GM10248 (cell line): ENCODE data around the gene STMND1.
A peak's percentile ranks its signal among the peaks of the same experiment; 100 is the strongest.
"Not testable (repeated sequence)": the region's sequence is repeated elsewhere in the genome, so short reads cannot be mapped to it uniquely, and the experiment has no call there.

Source experiments
- CTCF ChIA-PET: fragments of 300-600 bp; sonication (Branson Sonifier 250); formaldehyde crosslinking; extraction: SDS; loops from one replicate; lab custom pipeline; 2021; ENCODE audit warnings: antibody characterized with exemption; lab: Yijun Ruan, JAX
- POLR2A ChIA-PET: fragments of 350-650 bp; sonication (Branson Sonifier 250); formaldehyde crosslinking; extraction: SDS; loops from one replicate; lab custom pipeline; 2020; ENCODE audit warnings: antibody characterized with exemption; lab: Yijun Ruan, JAX
- DNase-seq: peaks from one replicate; pipeline ENCODE4 v3.0.0; 2012; ENCODE audit errors: extremely low spot score
- TF ChIP-seq, protein P1 (sequence below): IDR thresholded peaks from 2 replicates; pipeline ENCODE4 v1.5.1; 2012; ENCODE audit warnings: mild to moderate bottlenecking, low read depth; ENCODE audit errors: extremely low read depth, missing control alignments, control extremely low read depth

The STMND1 gene

DNA sequence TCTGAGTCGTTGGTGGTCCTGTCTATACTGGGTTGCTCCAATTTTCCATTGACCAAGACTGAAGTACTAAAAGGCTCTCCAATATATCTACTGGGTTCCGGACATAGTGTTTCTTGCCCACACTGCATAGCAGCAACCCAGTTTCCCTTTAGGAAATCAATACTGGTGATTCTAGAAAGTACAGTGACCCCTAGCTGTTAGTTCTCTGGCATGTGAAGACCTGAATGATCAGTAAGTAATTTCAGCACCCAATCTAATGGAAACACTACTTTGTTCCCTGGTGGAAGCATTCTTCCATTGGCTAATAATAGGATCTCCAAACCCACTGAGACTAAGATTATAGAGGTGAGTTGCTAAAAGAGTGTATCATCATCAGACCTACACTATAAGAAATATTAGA is 40.8 kb upstream of the STMND1 start:
- DNase-seq, result no peak
- ChIA-PET POLR2A (no interaction called here), CTCF (interaction anchor here (0.9 kb wide), 1 partner anchor 45 kb away, joined by 3 read pairs; no protein-coding TSS in a partner anchor)
- TF ChIP-seq, protein P1, sequence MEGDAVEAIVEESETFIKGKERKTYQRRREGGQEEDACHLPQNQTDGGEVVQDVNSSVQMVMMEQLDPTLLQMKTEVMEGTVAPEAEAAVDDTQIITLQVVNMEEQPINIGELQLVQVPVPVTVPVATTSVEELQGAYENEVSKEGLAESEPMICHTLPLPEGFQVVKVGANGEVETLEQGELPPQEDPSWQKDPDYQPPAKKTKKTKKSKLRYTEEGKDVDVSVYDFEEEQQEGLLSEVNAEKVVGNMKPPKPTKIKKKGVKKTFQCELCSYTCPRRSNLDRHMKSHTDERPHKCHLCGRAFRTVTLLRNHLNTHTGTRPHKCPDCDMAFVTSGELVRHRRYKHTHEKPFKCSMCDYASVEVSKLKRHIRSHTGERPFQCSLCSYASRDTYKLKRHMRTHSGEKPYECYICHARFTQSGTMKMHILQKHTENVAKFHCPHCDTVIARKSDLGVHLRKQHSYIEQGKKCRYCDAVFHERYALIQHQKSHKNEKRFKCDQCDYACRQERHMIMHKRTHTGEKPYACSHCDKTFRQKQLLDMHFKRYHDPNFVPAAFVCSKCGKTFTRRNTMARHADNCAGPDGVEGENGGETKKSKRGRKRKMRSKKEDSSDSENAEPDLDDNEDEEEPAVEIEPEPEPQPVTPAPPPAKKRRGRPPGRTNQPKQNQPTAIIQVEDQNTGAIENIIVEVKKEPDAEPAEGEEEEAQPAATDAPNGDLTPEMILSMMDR, result no peak

DNA sequence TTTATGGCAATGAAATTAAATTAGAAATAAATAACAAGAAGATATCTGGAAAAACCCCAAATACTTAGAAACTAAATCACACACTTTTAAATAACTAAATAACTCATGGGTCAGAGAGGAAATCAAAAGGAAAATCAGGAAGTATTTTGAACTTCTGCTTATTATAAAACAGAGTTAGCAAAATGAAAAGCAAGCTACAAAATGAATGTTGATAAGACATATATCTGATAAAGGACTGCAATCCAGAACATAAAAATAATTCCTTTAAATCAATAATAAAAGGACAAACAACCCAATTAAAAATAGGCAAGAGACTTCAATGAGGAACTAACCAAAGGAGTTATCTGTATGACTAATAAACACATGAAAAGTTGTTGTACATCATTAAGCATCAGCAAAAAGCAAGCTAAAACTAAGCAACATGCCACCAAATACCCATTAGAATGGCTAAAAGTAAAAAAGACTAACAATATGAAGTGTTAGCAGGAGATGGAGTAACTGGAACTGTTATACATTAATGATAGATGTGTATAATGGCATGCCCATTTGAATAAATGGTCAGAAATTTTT is 38.9 kb upstream of the STMND1 start:
- TF ChIP-seq, protein P1, result no peak
- no peak for DNase-seq
- CTCF ChIA-PET, result no interaction called here
- POLR2A ChIA-PET, result no interaction called here

DNA sequence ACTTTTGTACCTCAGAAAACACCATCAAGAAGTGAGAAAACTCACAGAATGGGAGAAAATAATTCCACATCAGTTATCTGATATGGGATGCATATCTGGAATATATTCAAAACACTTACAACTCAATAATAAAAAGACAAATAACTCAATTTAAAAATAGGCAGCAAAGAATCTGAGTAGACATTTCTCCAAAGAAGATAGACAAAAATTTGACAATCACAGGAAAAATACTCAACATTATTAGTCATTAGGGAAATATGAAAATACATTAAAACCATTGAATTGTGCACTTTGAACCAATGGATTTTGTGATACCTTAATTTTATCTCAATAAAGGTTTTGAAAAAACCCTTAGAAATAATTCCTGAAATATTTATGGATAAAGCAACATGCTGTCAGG is 36.9 kb upstream of the STMND1 start:
- POLR2A ChIA-PET, result no interaction called here
- TF ChIP-seq, protein P1, result no peak
- no peak for DNase-seq
- CTCF ChIA-PET, result interaction anchor here (0.8 kb wide), 1 partner anchor 12 kb away, joined by 3 read pairs; no protein-coding TSS in a partner anchor

DNA sequence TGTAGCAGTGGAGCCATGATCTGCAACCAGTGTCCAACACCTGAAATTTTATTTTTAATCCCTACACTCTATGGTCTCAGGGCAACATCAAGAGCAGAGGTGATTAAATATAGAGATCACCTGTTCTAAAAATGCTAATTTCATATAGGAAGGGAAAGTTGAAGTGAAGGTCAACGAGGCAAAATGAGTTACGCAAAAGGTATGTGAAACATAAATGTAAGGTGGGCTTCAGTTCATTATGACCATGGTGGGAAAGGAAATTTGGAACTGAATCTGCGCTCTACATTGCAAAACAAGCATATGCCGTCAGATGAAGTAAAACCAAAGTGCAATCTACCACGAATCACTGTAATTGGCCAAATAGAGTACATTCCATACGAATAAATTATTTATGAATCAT is 35.2 kb upstream of the STMND1 start:
- POLR2A ChIA-PET, result no interaction called here

DNA sequence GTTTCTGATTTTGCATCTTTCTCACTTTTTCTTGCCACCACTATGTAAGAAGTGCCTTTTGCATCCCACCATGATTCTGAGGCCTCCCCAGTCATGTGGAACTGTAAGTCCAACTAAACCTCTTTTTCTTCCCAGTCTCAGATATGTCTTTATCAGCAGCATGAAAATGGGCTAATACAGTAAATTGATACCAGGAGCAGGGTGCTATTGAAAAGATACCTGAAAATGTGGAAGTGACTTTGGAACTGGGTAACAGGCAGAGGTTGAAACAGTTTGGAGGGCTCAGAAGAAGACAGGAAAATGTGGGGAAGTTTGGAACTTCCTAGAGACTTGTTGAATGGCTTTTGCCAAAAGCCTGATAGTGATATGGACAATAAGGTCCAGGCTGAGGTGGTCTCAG is 32.9 kb upstream of the STMND1 start:
- CTCF ChIA-PET, DNase-seq, POLR2A ChIA-PET: not testable (repeated sequence)

More for the DNA sequence above, 35.2 kb upstream of the STMND1 start:
- TF ChIP-seq, protein P1, result no peak
- peak; percentile 10 for DNase-seq
- CTCF ChIA-PET, result no interaction called here

DNA sequence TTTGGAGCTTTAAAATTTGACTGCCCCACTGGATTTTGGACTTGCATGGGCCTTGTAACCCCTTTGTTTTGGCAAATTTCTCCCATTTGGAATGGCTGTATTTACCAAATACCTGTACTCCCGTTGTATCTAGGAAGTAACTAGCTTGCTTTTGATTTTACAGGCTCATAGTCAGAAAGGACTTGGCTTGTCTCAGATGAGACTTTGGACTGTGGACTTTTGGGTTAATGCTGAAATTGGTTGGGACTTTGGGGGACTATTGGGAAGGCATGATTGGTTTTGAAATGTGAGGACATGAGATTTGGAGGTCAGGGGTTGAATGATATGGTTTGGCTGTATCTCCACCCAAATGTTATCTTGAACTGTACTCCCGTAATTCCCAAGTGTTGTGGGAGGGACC is 31.4 kb upstream of the STMND1 start:
- CTCF ChIA-PET, DNase-seq, POLR2A ChIA-PET: not testable (repeated sequence)

DNA sequence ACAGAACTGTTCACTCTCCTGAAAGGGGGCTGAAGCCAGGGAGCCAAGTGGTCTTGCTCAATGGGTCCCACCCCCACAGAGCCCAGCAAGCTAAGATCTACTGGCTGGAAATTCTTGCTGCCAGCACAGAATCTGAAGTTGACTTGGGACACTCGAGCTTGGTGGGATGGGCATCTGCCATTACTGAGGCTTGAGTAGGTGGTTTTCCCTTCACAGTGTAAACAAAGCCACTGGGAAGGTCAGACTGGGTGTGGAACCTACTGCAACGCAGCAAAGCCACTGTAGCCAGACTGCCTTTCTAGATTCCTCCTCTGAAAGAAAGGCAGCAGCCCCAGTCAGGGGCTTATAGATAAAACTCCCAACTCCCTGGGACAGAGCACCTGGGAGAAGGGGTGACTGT is 28.3 kb upstream of the STMND1 start:
- POLR2A ChIA-PET, DNase-seq, CTCF ChIA-PET: not testable (repeated sequence)

DNA sequence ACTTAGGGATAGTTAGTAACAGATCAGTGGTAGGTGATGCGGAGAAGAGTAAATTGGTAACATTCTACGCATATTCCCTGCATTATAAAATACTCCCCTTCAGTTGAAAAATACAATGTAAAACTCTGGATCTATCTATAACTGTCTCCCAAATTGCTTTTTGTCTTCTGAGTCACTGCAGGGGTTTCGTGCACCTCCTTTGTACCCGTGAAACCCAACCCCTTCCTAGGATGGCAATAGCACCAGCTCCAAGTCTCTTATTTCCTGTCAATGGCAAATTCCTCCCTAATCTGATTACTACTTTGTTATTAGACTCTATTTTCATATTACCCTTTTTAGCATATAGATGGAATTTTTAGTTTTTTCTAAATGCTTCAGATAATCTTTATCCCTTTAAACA is 20.6 kb upstream of the STMND1 start:
- ChIA-PET POLR2A (no interaction called here), CTCF (no interaction called here)
- TF ChIP-seq, protein P1, result no peak
- no peak for DNase-seq
